GM19467 (cell line): ENCODE measurements around the gene POT1.

Experiments used
- ATAC-seq: cut with Tn5 transposase; IDR thresholded peaks from one replicate; pipeline ENCODE4 v1.9.1; 2021; ENCODE audit warnings: mild to moderate bottlenecking, moderate library complexity; ENCODE audit not compliant: unreplicated experiment

The POT1 gene

DNA sequence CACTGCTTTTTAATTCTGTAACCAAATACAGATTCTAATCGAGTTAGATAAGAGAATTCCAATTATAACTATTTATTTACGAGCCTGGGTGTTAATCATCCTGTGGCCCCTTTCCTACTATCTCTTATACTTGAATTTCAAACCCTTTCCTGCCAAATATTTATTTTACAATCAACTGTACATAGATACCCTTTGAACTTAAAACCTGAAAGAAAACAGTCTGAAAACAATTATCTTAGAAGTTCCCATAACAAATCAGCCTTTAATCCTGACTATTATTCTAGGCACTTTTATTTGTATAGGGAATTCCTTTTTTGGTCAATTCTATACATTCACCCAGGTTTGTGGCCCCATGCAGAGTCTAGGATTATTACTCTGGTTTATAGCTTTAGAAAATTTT lies 153.5 kb downstream of the POT1 start:
- no peak for ATAC-seq

GRCh38 chr7:124775422-124775821 lies 154.2 kb downstream of the POT1 start:
- no peak for ATAC-seq

GRCh38 chr7:124773938-124774337 lies 155.7 kb downstream of the POT1 start:
- ATAC-seq = no peak

DNA sequence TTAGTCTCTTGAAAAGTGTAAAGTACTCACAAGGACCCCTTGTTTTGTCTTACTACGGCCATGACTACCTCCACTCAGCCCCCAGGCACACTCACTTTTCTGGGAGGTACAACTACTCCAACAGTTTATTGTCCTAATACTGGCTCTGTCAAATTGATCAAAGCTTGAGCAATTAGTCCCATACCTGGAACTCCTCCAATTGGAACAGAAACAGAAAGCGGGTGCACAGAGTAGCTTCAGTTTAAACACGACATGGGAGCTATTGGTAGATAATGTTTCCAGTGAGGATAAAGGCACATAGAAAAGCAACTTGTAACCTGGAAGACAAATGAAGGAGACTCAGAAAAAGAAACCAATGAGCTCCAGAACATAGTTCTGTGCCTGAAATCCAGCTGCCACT lies 156.3 kb downstream of the POT1 start:
- ATAC-seq = no peak
